GM19438 (cell line): Measurements from ENCODE around the gene FBLN2.

Experiments
- ATAC-seq: cut with Tn5 transposase; IDR thresholded peaks from one replicate; pipeline ENCODE4 v1.9.1; 2021; ENCODE audit warnings: low read depth; ENCODE audit not compliant: unreplicated experiment

FBLN2 gene

DNA sequence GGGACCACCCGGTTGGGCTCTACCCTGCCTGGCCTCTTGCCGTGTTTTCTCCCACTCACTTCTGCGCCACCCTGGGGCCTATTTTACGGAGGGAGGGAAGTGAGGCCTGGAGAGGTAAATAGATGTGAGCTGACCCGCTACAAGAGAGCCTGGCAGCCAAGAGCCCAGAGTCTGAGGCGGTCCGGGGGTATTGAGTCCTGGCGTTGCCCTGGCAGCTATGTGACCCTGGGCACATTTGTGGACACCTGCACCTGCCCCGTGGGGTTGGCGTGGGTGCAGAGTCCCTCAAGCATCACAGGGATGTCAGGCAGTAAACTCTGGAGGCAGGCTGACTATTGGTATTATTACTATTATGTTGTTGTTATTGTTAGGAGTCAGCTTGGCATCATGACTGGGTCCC is 85.7 kb downstream of the FBLN2 start:
- ATAC-seq = no peak

DNA sequence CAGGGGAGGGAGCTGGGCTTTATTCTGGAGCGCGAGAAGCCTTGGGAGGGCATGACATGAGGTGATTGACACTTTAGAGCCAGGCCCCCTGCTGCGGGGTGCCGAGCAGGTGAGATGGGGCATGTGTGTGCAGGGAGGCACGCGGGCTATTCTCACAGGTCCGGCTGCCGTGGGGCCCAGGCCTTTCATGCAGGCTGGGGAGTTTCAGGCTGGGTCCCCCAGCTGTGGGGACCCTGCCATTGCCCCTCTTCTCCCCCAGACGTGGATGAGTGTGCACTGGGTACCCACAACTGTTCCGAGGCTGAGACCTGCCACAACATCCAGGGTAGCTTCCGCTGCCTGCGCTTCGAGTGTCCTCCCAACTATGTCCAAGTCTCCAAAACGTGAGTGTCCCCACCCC is 87.3 kb downstream of the FBLN2 start:
- no peak for ATAC-seq

DNA sequence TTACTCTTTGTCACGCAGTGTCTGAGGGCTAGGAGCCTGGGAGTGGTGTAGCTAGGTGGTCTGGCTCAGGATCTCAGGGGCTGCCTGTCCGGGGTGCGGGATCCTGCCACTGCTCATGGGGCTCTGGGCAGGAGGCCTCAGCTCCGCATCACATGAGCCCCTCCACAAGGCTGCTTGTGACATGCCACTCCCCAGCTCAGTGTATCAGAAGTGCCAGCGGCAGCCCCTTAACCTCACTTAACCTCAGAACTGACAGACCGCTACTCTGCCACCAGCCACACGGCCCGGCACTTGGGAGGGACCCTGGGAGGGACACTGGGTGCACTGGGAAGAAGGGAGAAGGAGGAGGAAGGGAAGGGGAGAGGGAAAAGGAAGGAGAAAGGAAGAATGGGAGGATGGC is 87.9 kb downstream of the FBLN2 start:
- no peak for ATAC-seq

DNA sequence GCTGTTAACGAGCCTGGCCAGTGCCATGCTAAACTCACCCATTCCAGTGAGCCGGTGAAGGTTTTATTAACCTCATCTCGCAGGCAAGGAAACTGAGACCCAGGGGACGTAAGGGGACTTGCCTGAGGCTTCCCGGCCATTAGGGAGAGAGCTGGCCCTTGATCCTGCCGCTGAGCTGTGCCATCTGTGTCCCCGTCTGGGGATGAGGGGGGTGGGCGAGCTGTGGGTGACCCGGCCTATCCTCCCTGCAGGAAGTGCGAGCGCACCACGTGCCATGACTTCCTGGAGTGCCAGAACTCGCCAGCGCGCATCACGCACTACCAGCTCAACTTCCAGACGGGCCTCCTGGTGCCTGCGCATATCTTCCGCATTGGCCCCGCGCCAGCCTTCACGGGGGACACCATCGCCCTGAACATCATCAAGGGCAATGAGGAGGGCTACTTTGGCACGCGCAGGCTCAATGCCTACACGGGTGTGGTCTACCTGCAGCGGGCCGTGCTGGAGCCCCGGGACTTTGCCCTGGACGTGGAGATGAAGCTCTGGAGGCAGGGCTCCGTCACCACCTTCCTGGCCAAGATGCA is 88.5 kb downstream of the FBLN2 start:
- no peak for ATAC-seq

DNA sequence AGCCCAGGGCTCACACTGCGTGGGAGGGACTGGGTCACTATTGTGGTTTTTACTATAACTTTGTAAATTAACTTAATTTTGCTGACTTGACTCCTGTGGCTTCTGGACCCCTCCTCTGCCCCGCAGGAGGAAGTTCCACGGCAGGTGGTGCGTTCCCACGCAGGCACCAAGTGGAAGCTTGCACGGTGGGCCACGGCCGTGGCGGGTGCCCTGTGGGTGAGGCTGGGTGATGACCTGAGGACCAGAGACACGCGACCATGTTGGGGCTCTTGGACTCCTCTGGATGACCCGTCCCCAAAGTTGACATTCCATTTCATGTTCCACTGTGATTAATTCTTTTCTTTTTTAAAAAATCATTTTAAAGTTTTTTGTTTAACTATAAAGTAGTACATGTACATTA is 89.0 kb downstream of the FBLN2 start:
- no peak for ATAC-seq

DNA sequence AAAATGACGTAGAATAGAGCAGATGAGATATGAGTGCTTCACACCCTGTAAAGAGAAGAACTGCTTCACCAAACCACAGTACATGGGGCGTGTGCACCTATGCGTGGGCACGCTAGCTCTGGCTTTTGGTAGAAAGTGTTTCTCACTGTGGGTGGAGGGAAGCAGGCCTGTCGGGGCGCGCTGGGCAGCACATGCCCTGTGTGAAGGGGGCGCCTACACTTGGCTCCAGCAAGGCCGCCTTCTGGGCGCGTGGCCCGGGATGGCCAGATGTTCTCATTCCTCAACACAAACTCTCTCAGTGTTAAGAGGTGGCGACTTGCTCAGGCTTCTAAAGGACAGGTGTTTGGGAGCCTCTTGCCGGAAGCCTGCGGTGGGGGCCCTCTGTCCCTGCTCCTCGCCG is 90.0 kb downstream of the FBLN2 start:
- no peak for ATAC-seq

DNA sequence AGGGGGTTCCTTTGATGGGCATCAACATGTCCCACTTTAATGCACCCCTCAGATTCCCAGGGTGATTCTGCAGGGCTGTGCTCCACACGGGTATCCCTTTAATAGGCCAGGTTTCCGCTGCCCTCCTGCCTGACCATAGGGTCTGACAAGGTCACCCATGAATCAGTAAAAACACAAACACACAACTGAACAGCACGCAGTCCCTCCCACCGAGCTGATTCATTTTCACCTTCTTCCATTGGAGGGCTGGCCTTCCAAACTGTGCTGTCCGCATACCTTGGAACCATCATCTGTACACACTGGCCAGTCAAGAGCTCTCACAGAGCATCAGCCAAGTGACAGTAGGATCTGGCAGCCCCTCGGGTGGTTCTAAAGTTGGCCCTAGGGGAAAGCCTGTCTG is 93.7 kb downstream of the FBLN2 start:
- no peak for ATAC-seq

DNA sequence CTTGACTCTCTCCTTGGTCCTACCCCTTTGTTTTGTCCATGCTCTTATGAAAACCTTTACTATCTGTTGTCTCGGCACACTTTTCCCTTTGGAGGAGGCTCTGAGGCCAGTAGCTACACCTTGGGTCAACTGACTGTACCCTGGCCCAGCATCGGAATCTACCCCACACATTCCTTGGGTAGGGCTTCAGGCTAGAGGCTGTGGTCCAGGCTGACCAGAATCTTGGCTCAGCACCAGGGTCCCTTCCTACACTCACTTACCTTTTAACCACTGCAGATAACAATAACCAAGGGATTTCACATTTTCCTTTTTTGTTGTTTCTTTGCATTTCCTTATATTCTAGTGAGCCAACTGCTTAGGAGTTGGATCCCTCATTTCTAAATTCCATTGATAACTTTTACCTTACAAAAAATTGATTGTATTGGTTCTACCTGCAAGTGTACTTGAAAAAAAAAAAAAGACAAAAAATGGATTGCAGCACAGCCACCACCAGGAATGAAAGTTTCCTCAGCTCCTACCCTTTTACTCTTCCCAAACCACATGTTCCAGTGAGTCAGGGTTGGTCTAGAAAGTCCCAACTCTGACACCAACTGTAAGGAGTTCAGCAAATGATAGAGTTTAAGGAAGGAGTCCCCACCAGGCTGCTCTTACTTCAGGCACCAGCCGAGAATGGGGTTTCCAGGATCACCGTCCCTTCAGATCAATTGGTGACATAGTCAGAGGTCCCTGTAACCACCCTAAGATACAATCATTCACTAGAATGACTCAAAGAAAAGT is 95.6 kb downstream of the FBLN2 start:
- ATAC-seq = no peak

DNA sequence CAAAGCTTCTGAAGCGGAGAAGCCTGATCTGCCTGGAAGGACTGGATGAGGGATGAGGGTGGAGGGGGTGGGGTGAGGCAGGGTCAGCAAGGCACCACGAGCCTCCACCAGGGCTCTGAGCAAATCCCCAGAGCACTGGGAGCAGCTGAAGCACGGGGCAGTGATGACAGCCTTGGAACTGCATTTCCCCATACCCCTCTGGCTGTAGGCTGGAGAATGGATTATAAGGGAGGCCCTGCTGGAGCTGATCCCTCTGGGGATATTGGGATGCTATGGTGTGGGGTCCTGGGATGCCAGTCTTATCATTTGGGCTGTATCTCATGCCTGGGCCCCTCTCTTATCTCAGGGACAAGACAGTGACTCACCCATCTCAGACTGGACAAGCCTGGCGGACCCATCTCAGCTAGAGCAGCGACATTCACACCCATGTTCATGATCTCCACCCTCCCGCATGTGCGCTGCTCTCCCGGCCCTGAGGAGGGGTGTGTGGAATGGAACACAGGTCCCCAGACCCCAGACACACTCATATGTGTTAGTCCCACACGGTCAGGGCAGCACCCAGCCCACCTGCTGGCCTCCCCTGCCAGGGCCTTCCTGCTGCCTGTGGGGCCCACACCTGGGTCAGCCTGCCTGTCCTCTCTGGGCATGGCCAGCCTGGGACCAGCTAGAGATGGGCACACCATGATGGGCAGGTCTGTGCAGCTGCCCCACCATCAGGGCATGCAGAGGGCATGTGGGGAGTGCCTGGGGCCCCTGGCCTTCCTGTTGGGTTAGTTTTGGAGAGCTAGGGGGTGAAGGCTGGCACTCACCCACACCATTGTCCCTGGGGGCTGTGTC is 97.1 kb downstream of the FBLN2 start:
- no peak for ATAC-seq

DNA sequence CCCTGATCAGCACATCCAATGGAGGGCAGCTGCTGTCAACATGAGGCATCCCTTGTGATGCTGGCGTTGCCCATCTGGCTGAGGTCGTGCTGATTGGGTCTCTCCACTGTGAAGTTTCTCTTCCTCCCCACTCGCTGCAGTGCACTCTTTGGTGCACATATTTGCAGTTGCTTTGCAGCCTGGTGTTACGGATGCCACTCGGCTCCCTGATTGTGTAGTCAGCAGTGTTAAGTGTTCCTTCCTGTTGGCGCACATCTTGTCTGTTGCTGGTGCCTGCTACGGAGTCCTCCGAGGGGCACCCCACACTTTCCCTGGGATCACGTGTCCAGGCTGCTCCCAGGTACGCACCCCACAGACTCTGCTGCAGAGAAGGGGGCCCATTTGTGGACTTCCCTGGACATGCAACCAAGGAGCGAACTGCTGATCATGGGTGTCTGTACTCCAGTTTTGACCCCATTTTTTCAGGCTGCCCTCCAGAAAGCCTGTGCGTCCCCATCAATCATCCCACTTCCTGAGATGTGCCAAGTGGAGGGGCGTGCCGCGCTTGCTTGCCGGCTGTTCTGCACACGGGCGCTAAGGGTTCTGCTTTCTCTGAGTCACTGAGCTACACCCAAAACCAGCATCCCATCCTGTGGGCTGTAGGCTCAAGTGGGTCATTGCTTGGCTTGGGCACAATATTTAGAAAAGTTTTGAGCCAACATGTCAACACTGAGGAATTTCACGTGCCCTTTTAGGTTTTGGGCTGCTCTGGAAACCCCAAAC is 98.6 kb downstream of the FBLN2 start:
- ATAC-seq = no peak

DNA sequence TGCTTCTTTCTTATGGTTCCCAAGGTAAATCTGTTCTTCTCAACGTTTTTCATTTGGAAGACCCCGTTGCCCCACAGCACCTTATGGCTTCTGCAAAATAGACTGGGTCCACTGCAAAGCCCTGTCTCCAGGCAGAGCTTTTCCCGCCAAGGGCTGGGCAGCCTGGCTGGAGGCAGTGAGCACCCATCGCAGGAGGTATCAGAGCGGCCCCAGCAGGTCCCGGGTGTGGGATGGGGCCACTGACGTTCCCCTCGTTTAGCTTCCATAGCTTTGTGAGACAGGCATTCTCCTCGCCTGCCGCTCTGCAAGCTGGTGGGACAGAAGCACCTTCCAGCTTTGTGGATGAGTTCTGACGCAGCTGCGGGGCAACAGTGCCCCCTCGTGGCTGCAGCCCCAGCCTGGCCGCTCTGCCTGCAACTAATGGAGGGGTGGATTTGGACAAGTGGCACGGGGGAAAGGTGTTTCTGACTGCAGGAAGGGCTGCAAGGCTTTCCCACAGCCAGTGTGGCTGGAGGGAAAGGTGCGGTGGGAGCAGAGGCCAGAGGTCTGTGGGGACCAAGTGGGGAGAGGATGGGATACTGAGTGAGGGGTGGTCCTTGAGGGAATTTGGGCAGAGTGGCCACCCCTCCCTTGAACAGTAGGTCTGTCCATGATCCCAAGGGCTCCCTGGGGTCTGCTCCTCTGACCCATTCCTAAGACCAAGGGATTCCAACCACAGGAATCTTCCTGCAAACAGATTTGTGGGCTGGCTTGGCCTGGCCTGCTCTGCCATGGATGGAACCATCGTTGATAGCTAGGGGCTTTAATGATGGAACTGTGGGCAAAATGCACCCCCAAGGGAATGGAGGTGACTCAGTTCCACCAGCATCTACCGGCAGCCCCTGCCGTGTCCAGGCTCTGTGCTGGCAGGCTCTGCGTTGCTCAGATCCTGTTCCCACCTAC is 99.4 kb downstream of the FBLN2 start:
- ATAC-seq = no peak

DNA sequence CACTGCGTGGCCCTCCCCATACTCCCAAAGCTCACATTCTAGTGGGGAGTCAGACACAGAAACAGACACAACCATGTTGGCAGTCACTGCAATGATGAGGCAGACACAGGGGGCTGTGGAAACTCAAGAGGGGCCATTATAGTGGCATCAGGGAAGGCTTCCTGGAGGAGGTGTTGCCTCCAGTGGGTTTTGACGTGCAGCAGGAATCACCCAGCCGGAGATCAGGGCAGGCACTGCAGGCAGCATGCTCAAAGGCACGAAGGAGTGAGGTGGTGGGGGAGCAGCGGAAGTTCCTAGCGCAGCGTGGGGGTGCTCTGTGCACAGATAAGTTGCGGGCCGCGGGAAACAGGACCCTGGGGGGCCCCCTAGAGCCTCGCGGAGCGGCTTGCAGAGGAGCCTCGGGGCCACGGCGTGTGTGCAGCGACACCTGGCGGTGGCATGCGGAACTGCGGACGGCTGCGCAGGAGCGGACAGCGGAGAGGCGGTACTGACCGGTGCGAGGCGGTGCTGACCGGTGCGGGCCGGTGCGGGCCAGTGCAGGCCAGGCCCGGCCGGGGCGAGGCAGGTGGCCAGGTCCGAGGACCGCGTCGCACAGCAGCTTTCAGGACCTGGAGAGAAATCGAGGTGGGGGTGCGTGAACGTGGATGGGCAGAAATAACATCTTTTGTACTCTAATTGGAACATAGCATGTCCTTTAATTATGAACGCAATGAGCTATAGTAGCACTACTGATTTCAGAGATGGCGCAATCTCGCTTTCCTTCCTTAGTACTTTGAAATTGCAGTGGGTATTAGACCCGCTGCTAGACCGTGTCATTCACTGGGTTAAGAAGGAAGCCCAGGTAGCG is 101.5 kb downstream of the FBLN2 start:
- no peak for ATAC-seq

DNA sequence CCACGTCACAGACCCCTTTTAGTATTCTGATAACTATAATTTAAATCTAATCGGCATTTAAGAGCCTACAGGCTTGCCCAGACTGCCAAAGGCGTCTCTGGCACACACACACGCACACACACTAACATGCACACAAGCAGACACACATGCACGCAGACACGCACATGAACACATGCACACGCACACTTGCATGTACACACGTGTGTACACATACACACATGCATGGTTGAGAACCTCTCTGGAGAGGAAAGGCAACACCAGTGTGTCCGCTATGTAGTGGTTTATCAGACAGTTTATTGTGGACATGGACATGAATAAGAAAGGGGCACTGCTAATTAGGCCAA is 102.1 kb downstream of the FBLN2 start:
- ATAC-seq = no peak

DNA sequence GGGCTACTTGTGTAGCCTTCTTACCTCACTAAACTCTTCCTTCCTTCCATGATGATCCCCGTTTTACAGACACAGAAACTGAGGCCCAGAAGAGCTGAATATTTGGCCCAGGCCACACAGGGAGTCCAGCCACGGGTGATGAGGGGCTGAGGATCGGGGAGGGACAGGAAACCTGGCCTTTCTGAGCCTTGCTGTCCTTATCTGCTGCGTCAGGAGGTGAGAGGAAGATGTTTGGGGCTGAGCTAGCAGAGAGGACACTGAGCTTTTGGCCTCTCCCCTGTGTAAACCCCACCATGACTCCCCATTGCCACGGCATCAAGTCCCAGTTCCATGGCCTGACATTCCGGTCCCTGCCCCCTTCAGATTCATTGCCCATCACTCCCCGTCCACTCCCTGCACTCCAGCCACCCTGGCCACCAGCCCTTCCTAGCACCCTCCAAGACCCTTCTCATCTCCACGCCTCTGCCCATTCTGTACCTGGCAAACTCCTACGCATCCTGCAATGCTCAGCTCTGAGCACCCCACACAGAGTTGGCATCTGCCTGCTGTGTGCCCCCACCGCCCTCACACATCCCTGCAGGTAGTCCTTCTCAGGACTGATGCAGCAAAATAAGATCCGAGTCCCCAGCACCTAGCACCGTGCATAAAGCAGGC is 103.0 kb downstream of the FBLN2 start:
- no peak for ATAC-seq

DNA sequence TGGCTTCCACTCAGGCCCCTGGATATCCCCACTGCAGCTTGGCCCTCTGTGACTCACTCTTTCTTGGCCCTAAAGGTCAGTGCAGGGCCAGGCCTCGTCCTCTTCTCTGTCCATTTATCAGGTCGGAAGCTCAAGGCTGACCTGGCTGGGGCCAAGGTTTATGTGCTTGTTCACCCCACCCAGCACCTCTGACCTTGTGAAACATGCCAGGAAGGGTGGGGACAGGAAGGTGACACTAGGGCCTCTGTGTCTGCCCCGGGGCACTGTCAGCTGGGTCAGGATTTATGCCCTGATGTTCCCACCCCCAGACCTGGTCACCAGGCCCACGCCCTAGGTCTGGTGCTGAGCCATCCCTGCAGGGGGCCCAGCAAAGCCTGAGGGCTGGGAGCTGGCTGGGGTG is 103.8 kb downstream of the FBLN2 start:
- no peak for ATAC-seq

DNA sequence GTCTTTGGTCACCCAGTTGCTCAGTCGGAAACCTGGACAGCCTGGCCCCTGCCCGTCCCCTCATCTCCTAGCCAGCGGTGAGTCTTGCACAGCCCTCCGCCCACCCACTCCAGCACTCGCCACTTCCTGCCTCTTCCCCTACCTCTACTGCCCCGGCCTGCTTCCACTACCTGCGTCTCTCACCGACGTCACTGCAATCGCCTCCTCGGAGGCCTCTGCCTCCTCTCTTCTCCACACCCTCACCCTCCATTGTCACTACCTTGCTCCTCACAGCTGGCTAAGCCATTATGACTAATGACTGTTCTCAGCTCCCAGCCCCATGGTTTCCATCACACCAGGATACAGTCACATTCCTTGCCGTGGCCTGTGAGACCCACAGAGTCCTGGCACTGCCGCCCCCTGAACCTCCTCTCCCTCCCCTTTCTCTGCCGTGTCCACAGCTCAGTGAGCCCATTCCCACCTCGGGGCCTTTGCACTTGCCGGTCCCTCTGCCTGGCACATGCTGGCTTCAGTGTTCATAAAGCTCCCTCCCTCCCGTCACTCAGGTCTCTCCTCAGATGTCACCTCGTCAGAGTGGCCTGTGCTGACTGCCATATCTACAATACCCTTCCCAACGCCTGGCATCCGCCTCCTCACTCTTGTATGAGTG is 104.8 kb downstream of the FBLN2 start:
- no peak for ATAC-seq

DNA sequence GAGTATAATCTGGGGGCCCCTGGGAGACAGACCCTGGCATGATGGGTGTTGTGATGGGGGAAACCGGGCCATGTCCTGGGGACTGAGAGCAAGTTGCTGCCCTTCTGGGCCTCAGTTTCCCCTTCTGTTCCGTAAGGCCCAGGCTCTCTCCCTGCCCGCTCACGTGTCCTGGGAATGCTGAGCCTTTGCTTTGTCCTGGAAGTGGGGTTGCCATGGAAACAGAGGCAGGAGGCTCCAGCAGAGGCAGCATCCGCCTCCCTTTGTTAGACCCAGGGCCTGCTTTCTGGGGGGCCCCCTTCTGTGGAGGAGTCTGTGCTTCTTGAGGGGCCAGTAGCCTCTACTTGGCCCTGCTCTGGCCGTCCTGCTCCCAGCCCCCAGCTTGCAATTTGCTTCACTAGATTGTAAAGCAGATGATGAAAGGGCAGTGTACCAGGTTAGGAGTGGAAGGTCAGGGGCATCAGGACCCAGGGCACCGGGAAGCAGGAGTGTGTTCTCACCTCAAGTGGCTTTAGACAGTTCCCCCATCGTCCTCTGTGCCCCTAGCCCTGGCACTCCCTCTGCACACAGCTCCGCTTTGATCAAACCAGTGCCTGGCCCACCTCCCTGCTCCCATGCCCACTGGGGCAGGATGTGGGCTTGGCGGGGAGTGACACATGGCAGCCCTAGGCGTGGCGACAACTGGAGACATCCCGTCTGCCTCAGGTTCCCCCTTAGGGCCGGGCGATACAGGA is 105.6 kb downstream of the FBLN2 start:
- no peak for ATAC-seq
